Measurements from ENCODE around the gene CCDC78. TPM values are rescaled to one million over a fixed set of nuclear protein-coding genes. Genes with fewer than 3 reads are reported as not detected.

CCDC78 gene
- total and polyA plus RNA-seq, 2 experiments from 2014 or later: 10.5 to 12.6 TPM

DNA sequence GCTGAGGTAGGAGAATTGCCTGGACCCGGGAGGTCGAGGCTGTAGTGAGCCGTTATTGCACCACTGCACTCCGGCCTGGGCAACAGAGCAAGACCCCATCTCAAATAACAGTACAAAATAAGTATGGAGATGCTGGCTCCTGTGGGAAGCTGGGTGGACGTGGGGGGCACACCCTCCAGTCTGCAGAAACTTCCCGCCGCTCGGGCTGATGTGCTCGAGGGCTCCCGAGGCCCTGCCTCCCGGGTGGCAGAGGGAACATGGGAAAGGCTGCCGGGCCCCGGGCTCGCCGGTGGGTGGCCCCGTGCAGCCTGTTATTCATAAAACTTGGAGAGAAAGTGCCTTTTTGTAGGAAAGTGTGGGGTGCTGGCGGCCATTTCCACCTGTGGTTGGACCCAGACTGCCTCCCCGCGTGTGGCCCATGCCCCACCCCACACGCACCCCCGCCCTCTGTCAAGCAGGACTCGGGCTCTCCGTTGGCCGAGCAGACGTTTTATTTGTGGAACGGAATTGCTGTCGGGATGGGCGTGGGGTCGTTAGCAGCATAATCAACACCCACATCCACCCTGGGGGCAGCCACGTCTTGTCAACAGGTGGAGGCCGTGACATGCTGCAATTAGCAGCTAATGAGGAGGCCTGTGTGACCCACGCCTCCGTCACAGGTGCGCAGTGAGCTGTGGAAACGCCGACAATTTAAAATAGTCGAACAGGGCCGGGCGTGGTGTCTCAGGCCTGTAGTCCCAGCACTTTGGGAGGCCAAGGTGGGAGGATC, 21.9 kb upstream of the CCDC78 start:
- Histone ChIP-seq H2AFZ (no peak overlapping the region), H3K4me1 (ENCODE audit: insufficient read depth) (peaks cover 5% of the 10 kb centered on the region), H3K27ac (ENCODE audit: low read depth) (no peak overlapping the region), H3K9me2 (ENCODE audit: insufficient read depth) (no peaks in the 10 kb centered on the region), H3K4me2 (no peak overlapping the region), H3K4me3 (no peak overlapping the region), H3K27me3 (ENCODE audit: insufficient read depth) (no peaks in the 10 kb centered on the region), H4K20me1 (replicated peaks; ENCODE audit: insufficient read depth) (no peaks in the 10 kb centered on the region), H3F3A (replicated peaks; ENCODE audit: low read depth) (0 out of 2 replicates have a peak, but pooled peaks cover 5% of the 10 kb centered on the region), H3K36me3 (ENCODE audit: insufficient read depth) (no peaks in the 10 kb centered on the region), H3K79me2 (replicated peaks; ENCODE audit: insufficient read depth) (no peaks in the 10 kb centered on the region)
- Mint-ChIP-seq H3K4me3 (no peak overlapping the region), H3K27me3 (ENCODE audit: insufficient read depth, low read depth, poor library complexity) (peaks cover 18% of the 10 kb centered on the region), H3K27ac (no peak overlapping the region), H3K9me3 (no peaks in the 10 kb centered on the region; the same call in 2 of the 3 replicates), H3K36me3 (ENCODE audit: low read depth) (no peaks in the 10 kb centered on the region), H3K4me1 (peaks cover 21% of the 10 kb centered on the region)
- no peak for ATAC-seq
- DNase-seq (ENCODE audit: low spot score): no peak
- no peak for TF ChIP-seq JUNB (IDR thresholded peaks at IDR 0.05; ENCODE audit: unreplicated experiment)
- TF ChIP-seq STAT1 (IDR thresholded peaks at IDR 0.05; ENCODE audit: unreplicated experiment): no peak
- no peak for TF ChIP-seq POLR2AphosphoS5 (IDR thresholded peaks at IDR 0.05; ENCODE audit: low read depth)
- TF ChIP-seq, protein P1, sequence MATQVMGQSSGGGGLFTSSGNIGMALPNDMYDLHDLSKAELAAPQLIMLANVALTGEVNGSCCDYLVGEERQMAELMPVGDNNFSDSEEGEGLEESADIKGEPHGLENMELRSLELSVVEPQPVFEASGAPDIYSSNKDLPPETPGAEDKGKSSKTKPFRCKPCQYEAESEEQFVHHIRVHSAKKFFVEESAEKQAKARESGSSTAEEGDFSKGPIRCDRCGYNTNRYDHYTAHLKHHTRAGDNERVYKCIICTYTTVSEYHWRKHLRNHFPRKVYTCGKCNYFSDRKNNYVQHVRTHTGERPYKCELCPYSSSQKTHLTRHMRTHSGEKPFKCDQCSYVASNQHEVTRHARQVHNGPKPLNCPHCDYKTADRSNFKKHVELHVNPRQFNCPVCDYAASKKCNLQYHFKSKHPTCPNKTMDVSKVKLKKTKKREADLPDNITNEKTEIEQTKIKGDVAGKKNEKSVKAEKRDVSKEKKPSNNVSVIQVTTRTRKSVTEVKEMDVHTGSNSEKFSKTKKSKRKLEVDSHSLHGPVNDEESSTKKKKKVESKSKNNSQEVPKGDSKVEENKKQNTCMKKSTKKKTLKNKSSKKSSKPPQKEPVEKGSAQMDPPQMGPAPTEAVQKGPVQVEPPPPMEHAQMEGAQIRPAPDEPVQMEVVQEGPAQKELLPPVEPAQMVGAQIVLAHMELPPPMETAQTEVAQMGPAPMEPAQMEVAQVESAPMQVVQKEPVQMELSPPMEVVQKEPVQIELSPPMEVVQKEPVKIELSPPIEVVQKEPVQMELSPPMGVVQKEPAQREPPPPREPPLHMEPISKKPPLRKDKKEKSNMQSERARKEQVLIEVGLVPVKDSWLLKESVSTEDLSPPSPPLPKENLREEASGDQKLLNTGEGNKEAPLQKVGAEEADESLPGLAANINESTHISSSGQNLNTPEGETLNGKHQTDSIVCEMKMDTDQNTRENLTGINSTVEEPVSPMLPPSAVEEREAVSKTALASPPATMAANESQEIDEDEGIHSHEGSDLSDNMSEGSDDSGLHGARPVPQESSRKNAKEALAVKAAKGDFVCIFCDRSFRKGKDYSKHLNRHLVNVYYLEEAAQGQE (IDR thresholded peaks at IDR 0.05; ENCODE audit: unreplicated experiment): no peak
- TF ChIP-seq ZNF331 (CRISPR knock-in tag; IDR thresholded peaks at IDR 0.05; ENCODE audit: low read depth): no peak
- TF ChIP-seq EZH2phosphoT487 (IDR thresholded peaks at IDR 0.05; ENCODE audit: unreplicated experiment): no peak
- TF ChIP-seq, protein P2, sequence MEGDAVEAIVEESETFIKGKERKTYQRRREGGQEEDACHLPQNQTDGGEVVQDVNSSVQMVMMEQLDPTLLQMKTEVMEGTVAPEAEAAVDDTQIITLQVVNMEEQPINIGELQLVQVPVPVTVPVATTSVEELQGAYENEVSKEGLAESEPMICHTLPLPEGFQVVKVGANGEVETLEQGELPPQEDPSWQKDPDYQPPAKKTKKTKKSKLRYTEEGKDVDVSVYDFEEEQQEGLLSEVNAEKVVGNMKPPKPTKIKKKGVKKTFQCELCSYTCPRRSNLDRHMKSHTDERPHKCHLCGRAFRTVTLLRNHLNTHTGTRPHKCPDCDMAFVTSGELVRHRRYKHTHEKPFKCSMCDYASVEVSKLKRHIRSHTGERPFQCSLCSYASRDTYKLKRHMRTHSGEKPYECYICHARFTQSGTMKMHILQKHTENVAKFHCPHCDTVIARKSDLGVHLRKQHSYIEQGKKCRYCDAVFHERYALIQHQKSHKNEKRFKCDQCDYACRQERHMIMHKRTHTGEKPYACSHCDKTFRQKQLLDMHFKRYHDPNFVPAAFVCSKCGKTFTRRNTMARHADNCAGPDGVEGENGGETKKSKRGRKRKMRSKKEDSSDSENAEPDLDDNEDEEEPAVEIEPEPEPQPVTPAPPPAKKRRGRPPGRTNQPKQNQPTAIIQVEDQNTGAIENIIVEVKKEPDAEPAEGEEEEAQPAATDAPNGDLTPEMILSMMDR (conservative IDR thresholded peaks at IDR 0.05; ENCODE audit: low read depth in 2 of 2): no peak
- no peak for TF ChIP-seq EZH2 (IDR thresholded peaks at IDR 0.05; ENCODE audit: low read depth, unreplicated experiment)
- no peak for TF ChIP-seq CREB1 (CRISPR knock-in tag; IDR thresholded peaks at IDR 0.05; ENCODE audit: low read depth)
- TF ChIP-seq, protein P3, sequence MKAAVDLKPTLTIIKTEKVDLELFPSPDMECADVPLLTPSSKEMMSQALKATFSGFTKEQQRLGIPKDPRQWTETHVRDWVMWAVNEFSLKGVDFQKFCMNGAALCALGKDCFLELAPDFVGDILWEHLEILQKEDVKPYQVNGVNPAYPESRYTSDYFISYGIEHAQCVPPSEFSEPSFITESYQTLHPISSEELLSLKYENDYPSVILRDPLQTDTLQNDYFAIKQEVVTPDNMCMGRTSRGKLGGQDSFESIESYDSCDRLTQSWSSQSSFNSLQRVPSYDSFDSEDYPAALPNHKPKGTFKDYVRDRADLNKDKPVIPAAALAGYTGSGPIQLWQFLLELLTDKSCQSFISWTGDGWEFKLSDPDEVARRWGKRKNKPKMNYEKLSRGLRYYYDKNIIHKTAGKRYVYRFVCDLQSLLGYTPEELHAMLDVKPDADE (IDR thresholded peaks at IDR 0.05): no peak
- TF ChIP-seq, protein P4, sequence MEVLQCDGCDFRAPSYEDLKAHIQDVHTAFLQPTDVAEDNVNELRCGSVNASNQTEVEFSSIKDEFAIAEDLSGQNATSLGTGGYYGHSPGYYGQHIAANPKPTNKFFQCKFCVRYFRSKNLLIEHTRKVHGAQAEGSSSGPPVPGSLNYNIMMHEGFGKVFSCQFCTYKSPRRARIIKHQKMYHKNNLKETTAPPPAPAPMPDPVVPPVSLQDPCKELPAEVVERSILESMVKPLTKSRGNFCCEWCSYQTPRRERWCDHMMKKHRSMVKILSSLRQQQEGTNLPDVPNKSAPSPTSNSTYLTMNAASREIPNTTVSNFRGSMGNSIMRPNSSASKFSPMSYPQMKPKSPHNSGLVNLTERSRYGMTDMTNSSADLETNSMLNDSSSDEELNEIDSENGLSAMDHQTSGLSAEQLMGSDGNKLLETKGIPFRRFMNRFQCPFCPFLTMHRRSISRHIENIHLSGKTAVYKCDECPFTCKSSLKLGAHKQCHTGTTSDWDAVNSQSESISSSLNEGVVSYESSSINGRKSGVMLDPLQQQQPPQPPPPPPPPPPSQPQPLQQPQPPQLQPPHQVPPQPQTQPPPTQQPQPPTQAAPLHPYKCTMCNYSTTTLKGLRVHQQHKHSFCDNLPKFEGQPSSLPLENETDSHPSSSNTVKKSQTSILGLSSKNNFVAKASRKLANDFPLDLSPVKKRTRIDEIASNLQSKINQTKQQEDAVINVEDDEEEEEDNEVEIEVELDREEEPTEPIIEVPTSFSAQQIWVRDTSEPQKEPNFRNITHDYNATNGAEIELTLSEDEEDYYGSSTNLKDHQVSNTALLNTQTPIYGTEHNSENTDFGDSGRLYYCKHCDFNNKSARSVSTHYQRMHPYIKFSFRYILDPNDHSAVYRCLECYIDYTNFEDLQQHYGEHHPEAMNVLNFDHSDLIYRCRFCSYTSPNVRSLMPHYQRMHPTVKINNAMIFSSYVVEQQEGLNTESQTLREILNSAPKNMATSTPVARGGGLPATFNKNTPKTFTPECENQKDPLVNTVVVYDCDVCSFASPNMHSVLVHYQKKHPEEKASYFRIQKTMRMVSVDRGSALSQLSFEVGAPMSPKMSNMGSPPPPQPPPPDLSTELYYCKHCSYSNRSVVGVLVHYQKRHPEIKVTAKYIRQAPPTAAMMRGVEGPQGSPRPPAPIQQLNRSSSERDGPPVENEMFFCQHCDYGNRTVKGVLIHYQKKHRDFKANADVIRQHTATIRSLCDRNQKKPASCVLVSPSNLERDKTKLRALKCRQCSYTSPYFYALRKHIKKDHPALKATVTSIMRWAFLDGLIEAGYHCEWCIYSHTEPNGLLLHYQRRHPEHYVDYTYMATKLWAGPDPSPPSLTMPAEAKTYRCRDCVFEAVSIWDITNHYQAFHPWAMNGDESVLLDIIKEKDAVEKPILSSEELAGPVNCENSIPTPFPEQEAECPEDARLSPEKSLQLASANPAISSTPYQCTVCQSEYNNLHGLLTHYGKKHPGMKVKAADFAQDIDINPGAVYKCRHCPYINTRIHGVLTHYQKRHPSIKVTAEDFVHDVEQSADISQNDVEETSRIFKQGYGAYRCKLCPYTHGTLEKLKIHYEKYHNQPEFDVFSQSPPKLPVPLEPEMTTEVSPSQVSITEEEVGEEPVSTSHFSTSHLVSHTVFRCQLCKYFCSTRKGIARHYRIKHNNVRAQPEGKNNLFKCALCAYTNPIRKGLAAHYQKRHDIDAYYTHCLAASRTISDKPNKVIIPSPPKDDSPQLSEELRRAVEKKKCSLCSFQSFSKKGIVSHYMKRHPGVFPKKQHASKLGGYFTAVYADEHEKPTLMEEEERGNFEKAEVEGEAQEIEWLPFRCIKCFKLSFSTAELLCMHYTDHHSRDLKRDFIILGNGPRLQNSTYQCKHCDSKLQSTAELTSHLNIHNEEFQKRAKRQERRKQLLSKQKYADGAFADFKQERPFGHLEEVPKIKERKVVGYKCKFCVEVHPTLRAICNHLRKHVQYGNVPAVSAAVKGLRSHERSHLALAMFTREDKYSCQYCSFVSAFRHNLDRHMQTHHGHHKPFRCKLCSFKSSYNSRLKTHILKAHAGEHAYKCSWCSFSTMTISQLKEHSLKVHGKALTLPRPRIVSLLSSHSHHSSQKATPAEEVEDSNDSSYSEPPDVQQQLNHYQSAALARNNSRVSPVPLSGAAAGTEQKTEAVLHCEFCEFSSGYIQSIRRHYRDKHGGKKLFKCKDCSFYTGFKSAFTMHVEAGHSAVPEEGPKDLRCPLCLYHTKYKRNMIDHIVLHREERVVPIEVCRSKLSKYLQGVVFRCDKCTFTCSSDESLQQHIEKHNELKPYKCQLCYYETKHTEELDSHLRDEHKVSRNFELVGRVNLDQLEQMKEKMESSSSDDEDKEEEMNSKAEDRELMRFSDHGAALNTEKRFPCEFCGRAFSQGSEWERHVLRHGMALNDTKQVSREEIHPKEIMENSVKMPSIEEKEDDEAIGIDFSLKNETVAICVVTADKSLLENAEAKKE (CRISPR knock-in tag; IDR thresholded peaks at IDR 0.05): no peak
- no peak for TF ChIP-seq NANOG (IDR thresholded peaks at IDR 0.05; ENCODE audit: borderline replicate concordance)
- TF ChIP-seq ZNF114 (CRISPR knock-in tag; IDR thresholded peaks at IDR 0.05): no peak

Data from GM23338 (cell line).